ENCODE measurements around the gene CRMP1.

DNA sequence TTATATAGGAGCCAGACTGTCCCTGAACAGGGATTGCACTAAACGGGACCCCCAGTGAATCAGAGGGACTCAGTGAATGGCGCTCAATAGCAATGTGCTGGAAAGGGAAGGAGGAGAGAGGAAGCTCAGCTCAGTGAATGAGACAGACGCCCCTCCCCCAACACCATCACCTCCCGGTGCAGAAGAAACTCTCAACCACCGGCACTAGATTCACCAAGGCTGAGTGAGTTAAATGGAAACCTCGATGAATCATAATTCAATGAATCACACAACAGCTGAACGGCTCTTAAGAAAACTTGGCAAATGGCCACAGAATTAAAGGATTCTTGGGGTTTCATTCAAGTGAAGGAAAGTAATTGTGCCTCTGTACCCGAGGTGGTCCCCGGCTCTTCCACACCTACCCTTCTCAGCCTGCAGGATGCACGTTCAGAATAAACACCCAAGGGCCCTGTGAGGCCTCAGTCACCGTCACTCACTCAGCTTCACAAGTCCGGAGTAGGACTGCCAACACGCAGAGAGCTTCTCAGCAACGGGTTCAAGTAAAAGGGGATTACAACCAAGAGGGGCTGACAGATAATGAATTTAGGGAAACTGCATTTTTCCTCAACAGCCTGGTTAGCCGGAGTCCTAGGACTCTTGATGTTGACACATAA, 29.3 kb downstream of the CRMP1 start:
- TF ChIP-seq, protein P1, sequence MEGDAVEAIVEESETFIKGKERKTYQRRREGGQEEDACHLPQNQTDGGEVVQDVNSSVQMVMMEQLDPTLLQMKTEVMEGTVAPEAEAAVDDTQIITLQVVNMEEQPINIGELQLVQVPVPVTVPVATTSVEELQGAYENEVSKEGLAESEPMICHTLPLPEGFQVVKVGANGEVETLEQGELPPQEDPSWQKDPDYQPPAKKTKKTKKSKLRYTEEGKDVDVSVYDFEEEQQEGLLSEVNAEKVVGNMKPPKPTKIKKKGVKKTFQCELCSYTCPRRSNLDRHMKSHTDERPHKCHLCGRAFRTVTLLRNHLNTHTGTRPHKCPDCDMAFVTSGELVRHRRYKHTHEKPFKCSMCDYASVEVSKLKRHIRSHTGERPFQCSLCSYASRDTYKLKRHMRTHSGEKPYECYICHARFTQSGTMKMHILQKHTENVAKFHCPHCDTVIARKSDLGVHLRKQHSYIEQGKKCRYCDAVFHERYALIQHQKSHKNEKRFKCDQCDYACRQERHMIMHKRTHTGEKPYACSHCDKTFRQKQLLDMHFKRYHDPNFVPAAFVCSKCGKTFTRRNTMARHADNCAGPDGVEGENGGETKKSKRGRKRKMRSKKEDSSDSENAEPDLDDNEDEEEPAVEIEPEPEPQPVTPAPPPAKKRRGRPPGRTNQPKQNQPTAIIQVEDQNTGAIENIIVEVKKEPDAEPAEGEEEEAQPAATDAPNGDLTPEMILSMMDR (IDR thresholded peaks at IDR 0.05; ENCODE audit: borderline replicate concordance, extremely low read depth, low read length, poor library complexity, severe bottlenecking), result no peak
- TF ChIP-seq EZH2 (IDR thresholded peaks at IDR 0.05; ENCODE audit: borderline replicate concordance, low read depth, low read length, severe bottlenecking), result no peak
